HG02981 (cell line): ENCODE results near the gene C1QL1.
A peak's percentile ranks its signal among the peaks of the same experiment; 100 is the strongest.

Experiments used
- ATAC-seq: cut with Tn5 transposase; IDR thresholded peaks from one replicate; pipeline ENCODE4 v1.9.1; 2021; ENCODE audit warnings: mild to moderate bottlenecking, moderate library complexity; ENCODE audit not compliant: unreplicated experiment

The C1QL1 gene

DNA sequence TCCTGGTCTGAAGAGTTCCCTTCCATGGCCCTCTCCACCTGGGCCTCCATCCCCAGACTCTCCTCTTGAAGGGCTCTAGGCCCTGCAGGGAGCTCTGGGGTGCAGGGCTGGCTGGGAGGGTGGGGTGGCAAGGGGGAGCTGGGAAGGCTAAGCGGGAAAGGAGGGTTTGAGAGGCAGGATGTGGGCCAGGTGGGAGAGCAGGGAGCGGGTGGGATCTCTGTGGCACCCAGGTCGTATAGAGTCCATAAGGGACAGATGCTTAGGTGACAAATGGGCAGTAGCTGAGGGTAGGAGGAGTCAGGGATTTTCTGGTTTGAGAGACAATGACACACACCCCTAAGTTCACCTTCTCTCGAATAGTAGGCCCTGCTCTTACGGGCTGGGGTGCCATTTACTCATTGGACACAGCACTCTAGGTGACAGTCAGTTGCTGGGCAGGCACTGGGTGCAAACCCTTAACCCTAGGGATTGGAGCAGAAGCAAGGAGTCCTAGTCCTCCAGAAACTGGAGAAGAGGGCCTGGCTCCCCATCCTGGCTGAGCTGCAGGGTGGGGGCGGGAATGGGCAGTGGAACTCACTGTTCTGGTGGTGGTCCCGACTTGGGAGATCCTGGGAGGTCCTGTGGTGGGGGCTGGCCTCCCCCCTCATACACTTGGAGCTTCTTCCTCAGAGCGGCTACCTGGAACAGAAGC lies 35.9 kb downstream of the C1QL1 start:
- no peak for ATAC-seq

DNA sequence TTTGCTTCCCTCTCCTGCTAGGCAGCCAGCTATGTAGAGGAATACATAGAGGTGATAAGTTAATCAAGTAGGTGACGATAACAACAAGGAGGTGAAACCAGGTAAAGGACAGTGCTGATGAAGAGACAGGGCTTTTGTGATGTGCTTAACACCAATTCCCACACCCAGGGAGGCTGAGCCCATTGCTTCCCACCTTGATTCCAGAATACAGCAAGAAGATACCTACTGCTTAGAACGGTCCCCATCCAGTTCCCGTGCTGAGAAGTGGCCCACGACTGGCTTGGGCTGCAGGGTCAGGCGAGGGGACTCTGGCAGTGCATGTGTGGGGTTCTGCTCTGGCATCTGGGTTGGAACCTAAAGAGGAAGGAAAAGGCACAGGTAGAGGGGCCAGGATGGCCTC lies 36.7 kb downstream of the C1QL1 start:
- no peak for ATAC-seq

DNA sequence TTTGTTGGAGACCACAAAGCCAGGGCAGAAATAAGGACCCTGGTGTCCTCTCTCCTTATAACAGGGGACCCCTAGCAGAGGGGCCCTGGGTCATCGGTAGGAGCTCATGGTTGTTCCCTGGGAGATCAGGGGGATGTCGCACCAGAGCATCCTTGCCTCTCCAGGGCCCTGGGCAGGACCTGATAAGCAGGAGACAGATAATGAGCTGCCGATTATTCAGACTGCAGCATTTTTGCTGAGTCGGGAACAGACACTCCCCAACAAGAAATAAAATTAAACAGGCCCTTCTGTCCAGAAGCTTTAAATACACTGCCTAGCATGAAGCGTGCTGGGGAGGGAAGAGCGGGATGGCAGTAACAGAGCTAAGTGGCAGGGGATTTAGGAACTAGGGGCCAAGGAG lies 37.4 kb downstream of the C1QL1 start:
- ATAC-seq, result no peak

DNA sequence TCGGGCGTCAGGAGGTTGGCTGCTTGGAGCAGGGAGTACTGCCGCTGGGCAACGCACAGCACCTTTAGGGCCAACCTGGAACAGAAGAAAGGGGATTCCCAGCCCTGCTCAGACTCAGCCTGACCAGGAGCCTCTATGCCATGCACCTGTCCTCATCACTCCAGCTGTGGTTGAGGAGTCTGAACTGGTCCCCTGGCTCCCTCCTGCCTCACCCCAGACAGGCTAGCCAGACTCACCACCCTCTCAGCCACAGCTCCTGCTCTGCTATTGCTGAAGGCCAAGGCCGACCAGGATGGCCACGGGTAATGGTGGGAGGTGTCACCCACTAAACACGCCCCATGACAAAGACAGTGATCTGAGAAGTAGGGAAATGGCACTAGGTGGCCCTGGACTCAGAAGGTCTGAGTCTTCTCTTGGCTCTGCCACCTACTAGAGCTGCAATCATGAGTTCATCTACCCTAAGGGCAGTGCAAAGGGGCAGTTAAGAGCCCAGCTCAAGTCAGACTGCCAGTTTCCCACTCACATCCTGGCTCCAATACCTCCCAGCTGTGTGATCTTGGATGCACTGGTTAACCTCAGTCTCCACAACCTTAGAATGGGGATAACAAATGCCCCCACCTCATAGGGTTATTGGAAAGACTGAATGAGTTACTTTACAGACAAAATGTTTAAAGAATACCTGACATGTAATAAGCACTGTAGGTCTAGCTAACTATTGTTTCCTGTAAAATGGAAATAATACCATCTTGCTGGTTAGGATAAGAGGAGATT lies 39.0 kb downstream of the C1QL1 start:
- no peak for ATAC-seq

DNA sequence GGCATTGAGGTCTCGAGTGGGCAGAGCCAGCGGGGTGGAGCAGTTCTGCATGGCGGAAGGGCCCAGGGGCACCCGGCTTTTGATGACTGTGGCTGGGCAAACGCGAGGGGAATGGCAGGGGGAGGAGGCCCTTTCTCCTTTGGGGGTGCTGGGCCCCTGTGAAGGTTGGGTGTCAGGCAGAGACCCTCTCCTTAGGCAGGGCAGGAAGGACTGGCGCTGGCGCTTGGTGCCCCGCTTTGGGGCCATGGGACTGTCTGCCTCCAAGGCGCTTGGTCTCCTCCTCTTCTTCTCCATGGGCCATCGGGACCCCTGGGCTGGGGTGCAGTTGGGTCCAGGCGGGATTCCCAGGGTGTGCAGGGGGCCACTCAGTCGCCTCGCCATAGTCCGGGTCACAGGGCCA lies 40.0 kb downstream of the C1QL1 start:
- ATAC-seq, result no peak

- no peak for ATAC-seq
Measured at GRCh38 chr17:44927696-44928095, 40.4 kb downstream of the C1QL1 start.

DNA sequence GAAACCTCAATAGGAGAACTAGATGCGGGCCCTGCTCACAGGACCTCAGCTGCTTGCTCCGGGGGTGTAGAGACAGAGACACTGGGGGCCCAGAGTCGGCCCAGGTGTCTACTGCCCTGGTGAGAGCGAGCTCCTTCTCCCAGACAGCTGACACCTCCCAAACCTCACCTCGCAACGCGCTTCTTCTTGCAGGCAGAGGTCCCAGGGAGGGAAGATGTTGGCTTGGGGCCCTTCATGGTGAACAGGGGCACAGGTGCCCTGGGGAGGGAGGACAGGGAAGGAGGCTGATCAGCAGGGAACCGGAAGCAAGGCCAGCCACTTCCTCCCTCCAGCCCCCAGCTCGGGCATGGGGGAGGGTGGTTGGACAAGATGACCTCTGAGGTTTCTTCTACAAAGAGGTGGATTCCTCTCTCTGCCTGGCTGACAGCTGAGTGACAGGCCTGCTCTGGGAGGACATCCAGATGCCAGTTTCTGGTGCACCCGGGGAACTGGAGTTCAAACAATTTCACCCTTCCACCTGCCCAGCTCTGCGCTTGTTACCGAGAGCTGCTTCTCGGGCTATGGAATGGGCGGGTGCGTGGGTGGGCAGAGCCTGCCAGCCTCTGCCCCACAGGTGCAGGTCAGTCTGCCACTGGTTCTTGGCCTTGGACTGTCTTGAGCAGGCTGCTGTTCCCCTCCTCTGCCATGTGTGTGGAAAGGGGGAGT lies 41.1 kb downstream of the C1QL1 start:
- ATAC-seq, result no peak

DNA sequence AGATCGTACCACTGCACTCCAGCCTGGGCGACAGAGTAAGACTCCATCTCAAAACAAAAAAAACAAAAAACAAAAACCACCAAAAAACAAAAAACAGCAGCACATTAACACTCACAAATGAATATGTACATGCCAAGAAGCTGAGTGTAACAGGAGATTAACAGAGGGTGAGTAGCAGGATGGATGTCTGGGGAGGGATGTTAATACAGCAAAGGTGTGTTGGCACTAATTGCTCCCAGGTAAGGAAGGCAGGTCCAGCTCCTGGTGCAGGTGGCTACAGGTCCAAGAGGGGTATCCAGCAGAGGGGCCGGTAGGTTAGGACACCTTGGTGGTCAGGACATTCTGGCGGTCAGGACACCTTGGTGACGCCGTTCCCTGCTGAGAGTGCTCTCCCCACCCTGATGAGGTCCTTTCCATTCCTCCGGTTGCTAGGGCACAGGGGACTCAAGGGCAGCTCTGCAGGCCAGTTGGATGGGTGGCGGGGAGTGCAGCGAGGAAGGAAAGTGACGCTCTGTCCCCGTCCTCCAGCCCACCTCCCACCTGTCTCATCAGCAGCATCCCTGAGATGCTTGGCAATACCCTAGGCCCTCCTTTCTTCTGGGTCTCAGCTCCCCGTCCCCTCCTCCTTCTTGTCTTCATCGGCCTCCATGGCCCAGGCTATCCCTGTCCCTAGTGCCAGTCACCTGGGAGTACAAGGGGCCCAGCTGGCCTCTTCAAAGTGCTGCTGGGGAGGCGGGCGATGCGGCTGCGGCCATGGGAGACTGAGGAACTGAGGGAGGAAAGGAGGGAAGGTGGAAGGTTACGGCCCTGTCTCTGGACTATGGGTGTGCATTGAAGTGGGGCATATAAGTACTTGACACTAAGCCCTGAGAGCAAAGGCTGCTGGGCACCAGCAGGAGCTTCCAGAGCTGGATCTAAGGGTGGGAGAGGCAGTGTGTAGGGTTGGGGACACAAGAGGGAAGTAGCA lies 42.1 kb downstream of the C1QL1 start:
- ATAC-seq, result no peak

DNA sequence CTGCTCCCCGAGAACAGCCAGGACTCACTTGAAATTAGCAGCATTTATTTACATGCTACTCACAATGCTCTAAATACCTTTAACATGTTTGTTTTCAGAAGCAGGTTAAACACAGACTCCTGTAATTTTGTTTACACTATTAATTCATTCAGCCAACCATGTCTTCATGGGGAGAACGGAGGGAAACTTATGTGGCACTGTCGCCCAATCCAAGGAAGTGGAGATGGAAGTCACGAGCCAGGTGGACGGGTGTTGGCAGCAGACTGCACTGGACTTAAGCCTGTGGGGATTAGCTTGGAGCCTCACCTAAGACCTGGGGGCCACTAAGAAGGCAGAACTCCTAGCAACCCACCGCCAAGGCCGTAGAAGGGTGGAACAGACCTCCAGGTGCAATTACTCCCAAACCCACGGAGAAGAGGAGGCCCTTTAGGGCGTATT lies 44.0 kb downstream of the C1QL1 start:
- ATAC-seq, result no peak

GRCh38 chr17:44922746-44923470 lies 45.2 kb downstream of the C1QL1 start:
- no peak for ATAC-seq

- no peak for ATAC-seq
Measured at GRCh38 chr17:44922136-44922535, 46.0 kb downstream of the C1QL1 start.

GRCh38 chr17:44921122-44921882 lies 46.8 kb downstream of the C1QL1 start:
- ATAC-seq, result no peak

- no peak for ATAC-seq
Measured at GRCh38 chr17:44920565-44920940, 47.5 kb downstream of the C1QL1 start.

- ATAC-seq, result peak; percentile 60
Measured at GRCh38 chr17:44919885-44920564, 48.1 kb downstream of the C1QL1 start.

DNA sequence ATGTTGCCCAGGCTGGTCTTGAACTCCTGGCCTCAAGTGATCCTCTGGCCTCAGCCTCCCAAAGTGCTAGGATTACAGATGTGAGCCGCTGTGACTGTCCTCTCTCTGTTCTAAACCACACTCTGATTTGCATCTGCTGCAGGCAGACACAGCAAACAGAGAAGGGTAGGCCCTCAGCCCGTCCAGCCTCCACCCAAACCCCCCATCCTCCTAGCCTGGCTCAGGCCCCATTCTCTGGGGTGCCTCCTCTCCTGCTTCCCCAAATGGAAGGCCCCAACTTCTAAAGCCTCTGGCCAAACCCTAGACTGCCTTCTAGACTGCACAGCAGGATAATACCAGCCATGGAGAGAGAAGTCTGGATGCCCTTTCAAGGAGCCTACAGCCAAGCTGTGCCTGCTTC lies 48.7 kb downstream of the C1QL1 start:
- no peak for ATAC-seq

- no peak for ATAC-seq
Measured at GRCh38 chr17:44918006-44918405, 50.1 kb downstream of the C1QL1 start.

DNA sequence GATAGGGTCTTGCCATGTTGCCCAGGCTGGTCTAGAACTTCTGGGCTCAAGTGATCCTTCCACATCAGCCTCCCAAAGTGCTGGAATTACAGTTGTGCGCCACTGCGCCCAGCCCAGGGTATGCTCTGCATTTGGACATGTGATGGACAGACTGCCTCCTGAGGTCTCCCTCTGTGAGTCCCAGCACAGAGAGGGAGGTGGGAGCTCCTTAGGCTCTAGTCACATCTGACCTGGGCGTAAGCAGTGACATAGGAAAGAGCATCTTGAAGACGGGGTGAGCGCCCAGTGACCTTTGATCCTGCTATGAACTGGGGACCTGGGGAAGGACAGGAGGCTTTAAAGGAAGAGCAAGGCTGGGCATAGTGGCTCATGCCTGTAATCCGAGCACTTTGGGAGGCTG lies 50.6 kb downstream of the C1QL1 start:
- no peak for ATAC-seq

- ATAC-seq, result no peak
Measured at GRCh38 chr17:44916781-44917241, 51.3 kb downstream of the C1QL1 start.
